T-cell (primary cell): Measurements from ENCODE around the gene LRRC27. TPM values are rescaled to one million over a fixed set of nuclear protein-coding genes. Genes with fewer than 3 reads are reported as not detected.

ENCODE experiments used
- ATAC-seq, 4 experiments: fragments of 200-7000 bp in 3 of 4; fragments of 150-1000 bp in 1 of 4; cut with Tn5 transposase; replicated peaks in 1 of 4; 1 replicate in 3 of 4; 2 replicates in 1 of 4; pipeline ENCODE4 v1.10.0; 2021; ENCODE audit warnings: moderate library complexity in 3 of 4, mild to moderate bottlenecking in 2 of 4, moderate number of reproducible peaks in 1 of 4
- CTCF ChIA-PET, 2 donors: fragments of 300-600 bp; sonication (Branson Sonifier 250); formaldehyde crosslinking; loops; one replicate each; lab custom pipeline; 2022; ENCODE audit warnings: antibody characterized with exemption in 2 of 2; lab: Charles Lee
- POLR2A ChIA-PET, 2 donors: fragments of 300-600 bp; sonication (Branson Sonifier 250); formaldehyde crosslinking; loops; one replicate each; lab custom pipeline; 2022; ENCODE audit warnings: antibody characterized with exemption in 2 of 2; lab: Charles Lee
- DNase-seq, 35 experiments: peaks; one replicate each; pipeline versions ENCODE4 v3.0.0 to v3.0.0-alpha.2; 2013 to 2023
- H3K27ac ChIP-seq: one replicate; pipeline ENCODE4 v1.5.1; 2013; ENCODE audit warnings: low read length
- H3K27me3 ChIP-seq, 2 experiments: replicated peaks in 1 of 2; 1 replicate in 1 of 2; 2 replicates in 1 of 2; pipeline versions ENCODE4 v1.6.1 to v1.7.0; 2013; ENCODE audit warnings: low read length in 1 of 2, mixed read lengths in 1 of 2; ENCODE audit not compliant: control insufficient read depth in 2 of 2, insufficient read depth in 2 of 2; ENCODE audit errors: extremely low read depth in 1 of 2
- H3K36me3 ChIP-seq, 2 donors: 1 replicate in 1 of 2; 2 replicates in 1 of 2; pipeline versions ENCODE4 v1.6.1 to v1.7.0; 2013; ENCODE audit warnings: low read length in 1 of 2; ENCODE audit not compliant: control insufficient read depth in 2 of 2, insufficient read depth in 1 of 2; ENCODE audit errors: extremely low read depth in 1 of 2
- H3K4me1 ChIP-seq, 2 experiments: 1 replicate in 1 of 2; 2 replicates in 1 of 2; pipeline versions ENCODE4 v1.6.1 to v1.7.0; 2013; ENCODE audit warnings: low read length in 2 of 2, mixed read lengths in 1 of 2; ENCODE audit not compliant: insufficient read depth in 2 of 2, control insufficient read depth in 1 of 2; ENCODE audit errors: extremely low read depth in 1 of 2
- H3K4me3 ChIP-seq, 2 donors: 1 replicate in 1 of 2; 2 replicates in 1 of 2; pipeline versions ENCODE4 v1.5.1 to v1.7.0; 2013; ENCODE audit warnings: mild to moderate bottlenecking in 2 of 2, low read length in 1 of 2, moderate library complexity in 1 of 2; ENCODE audit not compliant: control insufficient read depth in 1 of 2; ENCODE audit errors: extremely low read depth in 1 of 2
- H3K9me3 ChIP-seq: 2 replicates; pipeline ENCODE4 v1.7.0; 2013
- H3K27ac Mint-ChIP-seq, 2 donors: one replicate each; pipeline ENCODE4 v1.8.0; 2020 to 2021; ENCODE audit warnings: mild to moderate bottlenecking in 2 of 2, mixed read lengths in 2 of 2
- H3K27me3 Mint-ChIP-seq, 2 donors: one replicate each; pipeline ENCODE4 v1.8.0; 2021 to 2022; ENCODE audit warnings: mixed read lengths in 2 of 2
- H3K36me3 Mint-ChIP-seq: one replicate; pipeline ENCODE4 v1.8.0; 2021; ENCODE audit warnings: mixed read lengths
- H3K4me1 Mint-ChIP-seq, 3 donors: one replicate each; pipeline ENCODE4 v1.8.0; 2020 to 2022; ENCODE audit warnings: mixed read lengths in 3 of 3, mild to moderate bottlenecking in 1 of 3
- H3K4me3 Mint-ChIP-seq, 3 donors: one replicate each; pipeline ENCODE4 v1.8.0; 2020 to 2022; ENCODE audit warnings: mild to moderate bottlenecking in 3 of 3, mixed read lengths in 3 of 3, moderate library complexity in 3 of 3
- H3K9me3 Mint-ChIP-seq, 3 donors: one replicate each; pipeline ENCODE4 v1.8.0; 2020 to 2022; ENCODE audit warnings: mixed read lengths in 3 of 3
- WGBS: methylation state at CpG from one replicate; pipeline ENCODE4 v1.1.5; 2013; ENCODE audit warnings: missing lambda C conversion rate; ENCODE audit not compliant: insufficient coverage; 5-methylcytosine and 5-hydroxymethylcytosine counted together
- total RNA-seq, 35 experiments: library from RNA in 6 of 35; stranded (reverse) in 6 of 35; fragments of 120-200 nt in 1 of 35; gene quantifications; one replicate each; pipeline versions ENCODE4 v1.2.1 to v1.2.4 and lab custom pipeline; 2013 to 2026

LRRC27 gene
- total RNA-seq, 5 donors from 2014 or later (not counting 1 experiment from before 2014, with no cell fraction given) = 3.1 to 7.8 (median 7.0) TPM

GRCh38 chr10:132428486-132428995 is 96.5 kb downstream of the LRRC27 start:
- 90% methylated on average over 8 of the region's 11 CpGs for WGBS
- Mint-ChIP-seq H3K9me3 (no peaks in the 10 kb centered on the region), H3K4me3 (no peak overlapping the region), H3K36me3 (no peaks in the 10 kb centered on the region), H3K27ac (no peak overlapping the region), H3K27me3 (no peaks in the 10 kb centered on the region), H3K4me1 (peaks cover 0 to 10% (median 7%) of the 10 kb centered on the region in 3 donors)
- ChIA-PET POLR2A (no interaction called here), CTCF (no interaction called here)
- no peaks in the 10 kb centered on the region for H3K9me3 ChIP-seq
- DNase-seq (no peak), ATAC-seq (no peak)
- no peak overlapping the region for H3K27ac ChIP-seq
- no peaks in the 10 kb centered on the region for H3K27me3 ChIP-seq
- peaks cover under 1 to 8% of the 10 kb centered on the region in 2 experiments for H3K4me1 ChIP-seq
- no peak overlapping the region for H3K4me3 ChIP-seq
- peaks cover 0 to 4% of the 10 kb centered on the region in 2 donors for H3K36me3 ChIP-seq

Other genes with a start within 250 kb of the LRRC27 start
- 1 to 10 TPM in 4 of 5 donors, under 1 TPM in 1; 0.66 to 3.9 (median 3.2) TPM for gene DPYSL4, start 145.2 kb upstream of the LRRC27 start, total RNA-seq
- gene STK32C, start 24.2 kb upstream of the LRRC27 start, total RNA-seq = 10 to 100 TPM in 3 of 5 donors, 1 to 10 TPM in 2; 5.8 to 16.4 (median 12.2) TPM
- 10 to 100 TPM; 11.5 to 15.3 (median 13.6) TPM for gene PWWP2B, start 65.0 kb downstream of the LRRC27 start, total RNA-seq
- gene INPP5A, start 205.6 kb downstream of the LRRC27 start, total RNA-seq = 10 to 100 TPM; 20.9 to 23.1 (median 22.9) TPM